Thoracic aorta (tissue), 2 donors: ENCODE results near the gene CRISP3. TPM values are rescaled to one million over a fixed set of nuclear protein-coding genes. Genes with fewer than 3 reads are reported as not detected.

ENCODE experiments used
- ATAC-seq: fragments of 150-250 bp; one replicate; pipeline ENCODE4 v1.8.0; 2017; ENCODE audit warnings: low read depth; ENCODE audit not compliant: insufficient number of reproducible peaks, low FRiP score
- DNase-seq: peaks from one replicate; pipeline ENCODE4 v3.0.0-alpha.2; 2020; ENCODE audit warnings: low spot score
- H3K27ac ChIP-seq, 2 donors: fragments of 200-600 bp; sonication (generic); 1 replicate in 1 of 2; 2 replicates in 1 of 2; pipeline ENCODE4 v1.5.1; 2016; ENCODE audit warnings: mild to moderate bottlenecking in 2 of 2, moderate library complexity in 2 of 2
- H3K27me3 ChIP-seq: fragments of 200-600 bp; sonication (generic); replicated peaks from 2 replicates; pipeline ENCODE4 v1.6.0; 2016; ENCODE audit warnings: mild to moderate bottlenecking; ENCODE audit not compliant: insufficient read depth
- H3K36me3 ChIP-seq: fragments of 200-600 bp; sonication (generic); one replicate; pipeline ENCODE4 v1.5.1; 2016
- H3K4me1 ChIP-seq, 2 donors: fragments of 200-600 bp; sonication (generic); 1 replicate in 1 of 2; 2 replicates in 1 of 2; pipeline versions ENCODE4 v1.5.1 to v1.6.0; 2016; ENCODE audit warnings: low read depth in 2 of 2, mild to moderate bottlenecking in 1 of 2; ENCODE audit not compliant: control insufficient read depth in 1 of 2
- H3K4me3 ChIP-seq: fragments of 200-600 bp; sonication (generic); 2 replicates; pipeline ENCODE4 v1.5.1; 2016; ENCODE audit warnings: mild to moderate bottlenecking
- H3K9me3 ChIP-seq: fragments of 200-600 bp; sonication (generic); 2 replicates; pipeline ENCODE4 v1.5.1; 2016
- total RNA-seq, 2 donors: library from RNA; depleted of rRNA; stranded (reverse); fragments of >200 nt; gene quantifications; one replicate each; pipeline versions ENCODE4 v1.1.0 to v1.2.3, GENCODE V29; 2016
- TF ChIP-seq, protein P1 (sequence below): fragments of 200-600 bp; sonication (generic); IDR thresholded peaks from one replicate; pipeline ENCODE4 v1.5.1; 2019; ENCODE audit warnings: antibody characterized with exemption

Gene CRISP3
- total RNA-seq, 2 donors from 2014 or later = not detected

DNA sequence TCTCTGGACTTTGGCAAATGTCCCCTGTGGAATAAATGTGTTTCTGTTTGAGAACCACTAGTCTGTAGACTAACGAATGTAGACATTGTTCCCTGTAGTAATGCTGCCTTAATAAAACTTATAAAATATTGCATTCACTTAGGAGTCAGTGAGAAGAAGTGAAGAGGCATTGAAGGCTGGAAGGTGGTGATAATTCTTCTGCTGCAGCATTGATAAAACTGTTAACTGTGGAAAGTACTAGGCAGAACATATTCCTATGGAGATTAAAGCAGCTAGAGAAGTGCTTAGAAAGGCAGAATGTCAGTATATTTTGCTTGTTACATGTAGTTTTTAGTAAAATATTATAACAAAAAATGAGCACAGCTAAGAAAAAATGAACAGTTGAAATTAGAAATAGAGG is 38.1 kb upstream of the CRISP3 start:
- Histone ChIP-seq H3K27me3 (no peaks in the 10 kb centered on the region), H3K36me3 (no peaks in the 10 kb centered on the region), H3K4me1 (no peaks in the 10 kb centered on the region), H3K4me3 (no peak overlapping the region), H3K9me3 (no peaks in the 10 kb centered on the region), H3K27ac (no peak overlapping the region)
- DNase-seq = no peak
- TF ChIP-seq, protein P1, sequence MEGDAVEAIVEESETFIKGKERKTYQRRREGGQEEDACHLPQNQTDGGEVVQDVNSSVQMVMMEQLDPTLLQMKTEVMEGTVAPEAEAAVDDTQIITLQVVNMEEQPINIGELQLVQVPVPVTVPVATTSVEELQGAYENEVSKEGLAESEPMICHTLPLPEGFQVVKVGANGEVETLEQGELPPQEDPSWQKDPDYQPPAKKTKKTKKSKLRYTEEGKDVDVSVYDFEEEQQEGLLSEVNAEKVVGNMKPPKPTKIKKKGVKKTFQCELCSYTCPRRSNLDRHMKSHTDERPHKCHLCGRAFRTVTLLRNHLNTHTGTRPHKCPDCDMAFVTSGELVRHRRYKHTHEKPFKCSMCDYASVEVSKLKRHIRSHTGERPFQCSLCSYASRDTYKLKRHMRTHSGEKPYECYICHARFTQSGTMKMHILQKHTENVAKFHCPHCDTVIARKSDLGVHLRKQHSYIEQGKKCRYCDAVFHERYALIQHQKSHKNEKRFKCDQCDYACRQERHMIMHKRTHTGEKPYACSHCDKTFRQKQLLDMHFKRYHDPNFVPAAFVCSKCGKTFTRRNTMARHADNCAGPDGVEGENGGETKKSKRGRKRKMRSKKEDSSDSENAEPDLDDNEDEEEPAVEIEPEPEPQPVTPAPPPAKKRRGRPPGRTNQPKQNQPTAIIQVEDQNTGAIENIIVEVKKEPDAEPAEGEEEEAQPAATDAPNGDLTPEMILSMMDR = no peak
- ATAC-seq = no peak

GRCh38 chr6:49776444-49776843 is 32.3 kb upstream of the CRISP3 start:
- H3K36me3 ChIP-seq = no peaks in the 10 kb centered on the region

GRCh38 chr6:49775043-49775442 is 30.9 kb upstream of the CRISP3 start:
- H3K27me3 ChIP-seq = no peaks in the 10 kb centered on the region
- DNase-seq (no peak), ATAC-seq (no peak)
- TF ChIP-seq, protein P1 = no peak
- H3K9me3 ChIP-seq = no peaks in the 10 kb centered on the region
- H3K27ac ChIP-seq = no peak overlapping the region
- no peaks in the 10 kb centered on the region for H3K4me1 ChIP-seq
- no peak overlapping the region for H3K4me3 ChIP-seq
- no peaks in the 10 kb centered on the region for H3K36me3 ChIP-seq

More at GRCh38 chr6:49776444-49776843, 32.3 kb upstream of the CRISP3 start:
- DNase-seq (no peak), ATAC-seq (no peak)
- Histone ChIP-seq H3K27ac (no peak overlapping the region), H3K27me3 (no peaks in the 10 kb centered on the region), H3K9me3 (no peaks in the 10 kb centered on the region), H3K4me1 (no peaks in the 10 kb centered on the region), H3K4me3 (no peak overlapping the region)
- TF ChIP-seq, protein P1 = no peak

- no peaks in the 10 kb centered on the region for H3K9me3 ChIP-seq
- no peak overlapping the region for H3K4me3 ChIP-seq
- H3K27ac ChIP-seq = no peak overlapping the region
- no peaks in the 10 kb centered on the region for H3K27me3 ChIP-seq
- no peaks in the 10 kb centered on the region for H3K4me1 ChIP-seq
- TF ChIP-seq, protein P1 = no peak
- no peak for ATAC-seq
- H3K36me3 ChIP-seq = no peaks in the 10 kb centered on the region
- no peak for DNase-seq
These were observed 28.1 kb upstream of the CRISP3 start for GRCh38 chr6:49772285-49772684.

GRCh38 chr6:49766762-49767161 is 22.6 kb upstream of the CRISP3 start:
- H3K9me3 ChIP-seq = no peaks in the 10 kb centered on the region
- H3K27me3 ChIP-seq = no peaks in the 10 kb centered on the region
- DNase-seq = no peak
- H3K27ac ChIP-seq = no peak overlapping the region
- TF ChIP-seq, protein P1 = no peak
- H3K4me3 ChIP-seq = no peak overlapping the region
- ATAC-seq = no peak
- H3K4me1 ChIP-seq = no peaks in the 10 kb centered on the region
- H3K36me3 ChIP-seq = no peaks in the 10 kb centered on the region
